ENCODE measurements around the gene CTAGE9.

GRCh38 chr6:131755597-131755996 lies 44.8 kb upstream of the CTAGE9 start:
- TF ChIP-seq JUND (IDR thresholded peaks at IDR 0.05; ENCODE audit: low read length) = no peak
- no peak for TF ChIP-seq SUZ12 (IDR thresholded peaks at IDR 0.05; ENCODE audit: low read length)
- no peak for TF ChIP-seq CREB1 (IDR thresholded peaks at IDR 0.05)
- TF ChIP-seq TAF1 (IDR thresholded peaks at IDR 0.05; ENCODE audit: low read depth, low read length) = no peak
- TF ChIP-seq POLR2A (IDR thresholded peaks at IDR 0.05; ENCODE audit: control extremely low read depth in 1 of 2, low read depth in 2 of 2, low read length in 2 of 2) = no peak
